Suprapubic skin (tissue), 4 donors: ENCODE results near the gene BMPER. TPM values are rescaled to one million over a fixed set of nuclear protein-coding genes. Genes with fewer than 3 reads are reported as not detected.

Experiments used
- DNase-seq, 2 donors: peaks; one replicate each; pipeline ENCODE4 v3.0.0-alpha.2; 2019; ENCODE audit warnings: low spot score in 2 of 2
- H3K27ac ChIP-seq: fragments of 200-600 bp; sonication (generic); one replicate; pipeline ENCODE4 v1.5.1; 2019
- H3K27me3 ChIP-seq: fragments of 200-600 bp; sonication (generic); one replicate; pipeline ENCODE4 v1.5.1; 2019
- H3K36me3 ChIP-seq: fragments of 200-600 bp; sonication (generic); one replicate; pipeline ENCODE4 v1.5.1; 2019
- H3K4me1 ChIP-seq: fragments of 200-600 bp; sonication (generic); one replicate; pipeline ENCODE4 v1.5.1; 2019
- H3K4me3 ChIP-seq: fragments of 200-600 bp; sonication (generic); one replicate; pipeline ENCODE4 v1.5.1; 2019; ENCODE audit warnings: mild to moderate bottlenecking
- H3K9me3 ChIP-seq: fragments of 200-600 bp; sonication (generic); one replicate; pipeline ENCODE4 v1.5.1; 2019
- CTCF ChIP-seq, 2 donors: fragments of 200-600 bp in 1 of 2; fragments of 450-650 bp in 1 of 2; sonication (generic) in 1 of 2; IDR thresholded peaks; one replicate each; pipeline ENCODE4 v1.5.1; 2016 to 2019; ENCODE audit warnings: antibody characterized with exemption in 2 of 2, mild to moderate bottlenecking in 1 of 2, moderate library complexity in 1 of 2
- EP300 ChIP-seq: sonication (generic); formaldehyde crosslinking; IDR thresholded peaks from one replicate; pipeline ENCODE4 v1.6.1; 2017; ENCODE audit warnings: antibody characterized with exemption
- POLR2A ChIP-seq, 2 donors: fragments of 450-650 bp; IDR thresholded peaks; one replicate each; pipeline ENCODE4 v1.6.1; 2017; ENCODE audit warnings: antibody characterized with exemption in 2 of 2, mild to moderate bottlenecking in 2 of 2, moderate library complexity in 2 of 2
- POLR2AphosphoS5 ChIP-seq, 3 donors: sonication (generic); formaldehyde crosslinking; IDR thresholded peaks; one replicate each; pipeline ENCODE4 v1.6.1; 2017; ENCODE audit warnings: antibody characterized with exemption in 3 of 3
- WGBS: methylation state at CpG from one replicate; pipeline ENCODE4 v1.1.5; 2018; 5-methylcytosine and 5-hydroxymethylcytosine counted together
- total RNA-seq, 4 donors: library from RNA; depleted of rRNA; stranded (reverse); fragments of >200 nt; gene quantifications; one replicate each; pipeline ENCODE4 v1.1.0, GENCODE V29; 2016

BMPER gene
- total RNA-seq, 4 donors from 2014 or later: 0.52 to 7.2 (median 1.2) TPM

GRCh38 chr7:34162027-34162565 is 256.8 kb downstream of the BMPER start:
- H3K36me3 ChIP-seq: no peaks in the 10 kb centered on the region
- H3K9me3 ChIP-seq: no peaks in the 10 kb centered on the region
- no peak overlapping the region for H3K4me3 ChIP-seq
- no peak for TF ChIP-seq EP300
- no peak for TF ChIP-seq POLR2A (IDR thresholded peaks at IDR 0.05)
- TF ChIP-seq CTCF (IDR thresholded peaks at IDR 0.05): no peak
- no peak for TF ChIP-seq POLR2AphosphoS5 (IDR thresholded peaks at IDR 0.05)
- no peak overlapping the region for H3K27ac ChIP-seq
- WGBS: 82% methylated on average over 5 of the region's 5 CpGs
- no peaks in the 10 kb centered on the region for H3K4me1 ChIP-seq
- DNase-seq: no peak
- no peaks in the 10 kb centered on the region for H3K27me3 ChIP-seq

GRCh38 chr7:34162677-34163076 is 257.3 kb downstream of the BMPER start:
- Histone ChIP-seq H3K4me3 (no peak overlapping the region), H3K27ac (no peak overlapping the region), H3K4me1 (no peaks in the 10 kb centered on the region), H3K27me3 (no peaks in the 10 kb centered on the region), H3K9me3 (no peaks in the 10 kb centered on the region), H3K36me3 (no peaks in the 10 kb centered on the region)
- TF ChIP-seq CTCF (IDR thresholded peaks at IDR 0.05): no peak
- no peak for TF ChIP-seq EP300
- TF ChIP-seq POLR2A (IDR thresholded peaks at IDR 0.05): no peak
- no peak for TF ChIP-seq POLR2AphosphoS5 (IDR thresholded peaks at IDR 0.05)
- 65% methylated on average over 3 of the region's 3 CpGs for WGBS
- DNase-seq: no peak

- H3K27me3 ChIP-seq: no peaks in the 10 kb centered on the region
- H3K27ac ChIP-seq: no peak overlapping the region
- H3K4me3 ChIP-seq: no peak overlapping the region
- no peak for DNase-seq
- H3K9me3 ChIP-seq: no peaks in the 10 kb centered on the region
- H3K36me3 ChIP-seq: no peaks in the 10 kb centered on the region
- no peaks in the 10 kb centered on the region for H3K4me1 ChIP-seq
- WGBS: 92% methylated on average over 1 of the region's 1 CpG
- TF ChIP-seq POLR2AphosphoS5 (IDR thresholded peaks at IDR 0.05) (no peak), EP300 (no peak), CTCF (IDR thresholded peaks at IDR 0.05) (no peak), POLR2A (IDR thresholded peaks at IDR 0.05) (no peak)
Observed at GRCh38 chr7:34163956-34164355, 258.6 kb downstream of the BMPER start.

- no peaks in the 10 kb centered on the region for H3K4me1 ChIP-seq
- H3K27me3 ChIP-seq: no peaks in the 10 kb centered on the region
- TF ChIP-seq EP300 (no peak), POLR2A (IDR thresholded peaks at IDR 0.05) (no peak), POLR2AphosphoS5 (IDR thresholded peaks at IDR 0.05) (no peak), CTCF (IDR thresholded peaks at IDR 0.05) (no peak)
- H3K27ac ChIP-seq: no peak overlapping the region
- no peak overlapping the region for H3K4me3 ChIP-seq
- DNase-seq: no peak
- 63% methylated on average over 1 of the region's 1 CpG for WGBS
- no peaks in the 10 kb centered on the region for H3K9me3 ChIP-seq
- no peaks in the 10 kb centered on the region for H3K36me3 ChIP-seq
Observed at GRCh38 chr7:34165466-34165865, 260.1 kb downstream of the BMPER start.

- Histone ChIP-seq H3K36me3 (no peaks in the 10 kb centered on the region), H3K4me3 (no peak overlapping the region), H3K9me3 (no peaks in the 10 kb centered on the region), H3K4me1 (no peaks in the 10 kb centered on the region), H3K27ac (no peak overlapping the region), H3K27me3 (no peaks in the 10 kb centered on the region)
- 96% methylated on average over 3 of the region's 3 CpGs for WGBS
- TF ChIP-seq CTCF (IDR thresholded peaks at IDR 0.05) (peak in 1 of 2 donors; percentile 20), POLR2A (IDR thresholded peaks at IDR 0.05) (no peak)
- DNase-seq: no peak
Observed at GRCh38 chr7:34165927-34166550, 260.7 kb downstream of the BMPER start.
